Ishikawa (cell line): Measurements from ENCODE around the gene RPS23.

Experiments
- CEBPB ChIP-seq: IDR thresholded peaks from 2 replicates; pipeline ENCODE4 v1.6.1; 2012
- CREB1 ChIP-seq: IDR thresholded peaks from 2 replicates; pipeline ENCODE4 v1.6.1; 2012; ENCODE audit warnings: low read depth
- EGR1 ChIP-seq: IDR thresholded peaks from 2 replicates; pipeline ENCODE4 v1.6.1; 2012
- EP300 ChIP-seq: IDR thresholded peaks from 2 replicates; pipeline ENCODE4 v1.6.1; 2012; ENCODE audit warnings: borderline replicate concordance
- FOXM1 ChIP-seq: IDR thresholded peaks from 2 replicates; pipeline ENCODE4 v1.6.1; 2012; ENCODE audit warnings: low read depth, borderline replicate concordance
- MAX ChIP-seq: IDR thresholded peaks from 2 replicates; pipeline ENCODE4 v1.6.1; 2012
- NFIC ChIP-seq: IDR thresholded peaks from 2 replicates; pipeline ENCODE4 v1.6.1; 2012
- RAD21 ChIP-seq: IDR thresholded peaks from 2 replicates; pipeline ENCODE4 v1.6.1; 2012; ENCODE audit warnings: low read depth
- REST ChIP-seq: IDR thresholded peaks from 2 replicates; pipeline ENCODE4 v1.6.1; 2012; ENCODE audit warnings: low read depth, mild to moderate bottlenecking
- TAF1 ChIP-seq: IDR thresholded peaks from 2 replicates; pipeline ENCODE4 v1.6.1; 2012; ENCODE audit warnings: low read depth, mild to moderate bottlenecking
- TCF12 ChIP-seq: IDR thresholded peaks from 2 replicates; pipeline ENCODE4 v1.6.1; 2012; ENCODE audit warnings: low read depth
- TEAD4 ChIP-seq: IDR thresholded peaks from 2 replicates; pipeline ENCODE4 v1.6.1; 2012
- USF1 ChIP-seq: IDR thresholded peaks from 2 replicates; pipeline ENCODE4 v1.6.1; 2012
- YY1 ChIP-seq: IDR thresholded peaks from 2 replicates; pipeline ENCODE4 v1.6.1; 2012; ENCODE audit warnings: low read depth
- ZBTB7A ChIP-seq: IDR thresholded peaks from 2 replicates; pipeline ENCODE4 v1.6.1; 2012; ENCODE audit warnings: low read depth

Gene RPS23

GRCh38 chr5:82287625-82288024 lies 9.5 kb upstream of the RPS23 start:
- TF ChIP-seq NFIC, result no peak
- no peak for TF ChIP-seq CREB1
- TF ChIP-seq EGR1, result no peak
- no peak for TF ChIP-seq ZBTB7A
- no peak for TF ChIP-seq USF1
- no peak for TF ChIP-seq TEAD4
- TF ChIP-seq EP300, result no peak
- no peak for TF ChIP-seq FOXM1
- TF ChIP-seq YY1, result no peak
- no peak for TF ChIP-seq RAD21
- no peak for TF ChIP-seq CEBPB
- TF ChIP-seq REST, result no peak
- no peak for TF ChIP-seq TAF1
- TF ChIP-seq MAX, result no peak
- TF ChIP-seq TCF12, result no peak

- TF ChIP-seq USF1, result no peak
- TF ChIP-seq YY1, result no peak
- TF ChIP-seq EGR1, result no peak
- no peak for TF ChIP-seq ZBTB7A
- no peak for TF ChIP-seq EP300
- TF ChIP-seq TEAD4, result no peak
- no peak for TF ChIP-seq CREB1
- TF ChIP-seq TAF1, result no peak
- no peak for TF ChIP-seq MAX
- TF ChIP-seq TCF12, result no peak
- TF ChIP-seq CEBPB, result no peak
- no peak for TF ChIP-seq NFIC
- TF ChIP-seq REST, result no peak
- no peak for TF ChIP-seq FOXM1
- no peak for TF ChIP-seq RAD21
Observed at GRCh38 chr5:82285206-82285605, 7.1 kb upstream of the RPS23 start.

GRCh38 chr5:82283893-82284292 lies 5.7 kb upstream of the RPS23 start:
- TF ChIP-seq EGR1 (no peak), EP300 (no peak), TCF12 (no peak), CREB1 (no peak)

- TF ChIP-seq RAD21, result no peak
- no peak for TF ChIP-seq REST
- TF ChIP-seq EP300, result no peak
- TF ChIP-seq FOXM1, result no peak
- no peak for TF ChIP-seq EGR1
- TF ChIP-seq USF1, result no peak
Observed at GRCh38 chr5:82278711-82279370, 687 bp upstream of the RPS23 start.
